B cell (primary cell): ENCODE data around the gene NPR3. TPM values are rescaled to one million over a fixed set of nuclear protein-coding genes. Genes with fewer than 3 reads are reported as not detected.

Experiments used
- ATAC-seq: fragments of 200-7000 bp; cut with Tn5 transposase; one replicate; pipeline ENCODE4 v1.10.0; 2021; ENCODE audit warnings: low read depth, mild to moderate bottlenecking, moderate number of reproducible peaks, moderate library complexity
- CTCF ChIA-PET: fragments of 350-600 bp; sonication (Branson Sonifier 250); formaldehyde crosslinking; loops from one replicate; lab custom pipeline; 2021; ENCODE audit warnings: antibody characterized with exemption, inconsistent platforms; lab: Charles Lee
- POLR2A ChIA-PET: fragments of 350-600 bp; sonication (Branson Sonifier 250); formaldehyde crosslinking; loops from one replicate; lab custom pipeline; 2021; ENCODE audit warnings: antibody characterized with exemption; lab: Charles Lee
- DNase-seq: peaks from one replicate; pipeline ENCODE4 v3.0.0; 2013
- H2AFZ ChIP-seq: 2 replicates; pipeline ENCODE4 v1.6.1; 2012; ENCODE audit warnings: mild to moderate bottlenecking, low read depth, low read length; ENCODE audit not compliant: insufficient read depth, poor library complexity, severe bottlenecking
- H3K27ac ChIP-seq, 2 donors: 1 replicate in 1 of 2; 2 replicates in 1 of 2; pipeline ENCODE4 v1.5.1; 2012 to 2013; ENCODE audit warnings: low read length in 2 of 2, mild to moderate bottlenecking in 2 of 2, moderate library complexity in 1 of 2
- H3K27me3 ChIP-seq, 4 experiments: fragments of 200-600 bp in 1 of 4; sonication (generic) in 1 of 4; replicated peaks in 1 of 4; 1 replicate in 2 of 4; 2 replicates in 2 of 4; pipeline versions ENCODE4 v1.6.1 to v1.7.0; 2013 to 2016; ENCODE audit warnings: low read length in 3 of 4, mild to moderate bottlenecking in 2 of 4, mixed read lengths in 1 of 4, moderate library complexity in 1 of 4; ENCODE audit not compliant: insufficient read depth in 4 of 4, control insufficient read depth in 3 of 4; ENCODE audit errors: control extremely low read depth in 1 of 4
- H3K36me3 ChIP-seq, 2 experiments: replicated peaks in 1 of 2; 1 replicate in 1 of 2; 2 replicates in 1 of 2; pipeline versions ENCODE4 v1.6.1 to v1.7.1; 2013; ENCODE audit warnings: low read length in 1 of 2; ENCODE audit not compliant: insufficient read depth in 2 of 2, control insufficient read depth in 1 of 2; ENCODE audit errors: control extremely low read depth in 1 of 2, extremely low read depth in 1 of 2
- H3K4me1 ChIP-seq, 2 donors: fragments of 200-600 bp in 1 of 2; sonication (generic) in 1 of 2; 1 replicate in 1 of 2; 2 replicates in 1 of 2; pipeline versions ENCODE4 v1.5.1 to v1.6.1; 2013 to 2017; ENCODE audit warnings: low read length in 2 of 2; ENCODE audit not compliant: control insufficient read depth in 2 of 2, insufficient read depth in 2 of 2
- H3K4me2 ChIP-seq: replicated peaks from 2 replicates; pipeline ENCODE3; 2012; ENCODE audit warnings: mild to moderate bottlenecking, low read depth, low read length; ENCODE audit not compliant: poor library complexity, severe bottlenecking
- H3K4me3 ChIP-seq, 5 experiments: fragments of 200-600 bp in 1 of 5; sonication (generic) in 1 of 5; 1 replicate in 3 of 5; 2 replicates in 2 of 5; pipeline versions ENCODE4 v1.5.1 to v1.7.0; 2011 to 2016; ENCODE audit warnings: low read length in 4 of 5, mild to moderate bottlenecking in 4 of 5, low read depth in 2 of 5, control low read depth in 1 of 5, moderate library complexity in 1 of 5; ENCODE audit not compliant: insufficient read depth in 1 of 5; ENCODE audit errors: control extremely low read depth in 1 of 5, extremely low read depth in 1 of 5
- H3K79me2 ChIP-seq: fragments of 200-600 bp; sonication (generic); one replicate; pipeline ENCODE4 v1.6.0; 2016; ENCODE audit warnings: low read length; ENCODE audit not compliant: control insufficient read depth, insufficient read depth
- H3K9ac ChIP-seq: fragments of 200-600 bp; sonication (generic); 2 replicates; pipeline ENCODE4 v1.6.1; 2017; ENCODE audit warnings: mild to moderate bottlenecking, low read length, moderate library complexity
- H3K9me3 ChIP-seq, 3 donors: one replicate each; pipeline versions ENCODE4 v1.6.1 to v1.7.1; 2013; ENCODE audit warnings: low read length in 2 of 3; ENCODE audit not compliant: control insufficient read depth in 2 of 3, insufficient read depth in 1 of 3; ENCODE audit errors: control extremely low read depth in 1 of 3
- H4K20me1 ChIP-seq: 2 replicates; pipeline ENCODE4 v1.6.0; 2012; ENCODE audit warnings: mild to moderate bottlenecking, low read length; ENCODE audit not compliant: insufficient read depth, control insufficient read depth, poor library complexity, severe bottlenecking
- H3K27ac Mint-ChIP-seq: one replicate; pipeline ENCODE4 v1.8.0; 2021; ENCODE audit warnings: mixed read lengths
- H3K27me3 Mint-ChIP-seq: one replicate; pipeline ENCODE4 v1.8.0; 2021; ENCODE audit warnings: mixed read lengths
- H3K4me1 Mint-ChIP-seq: one replicate; pipeline ENCODE4 v1.8.0; 2021; ENCODE audit warnings: mixed read lengths
- H3K4me3 Mint-ChIP-seq: one replicate; pipeline ENCODE4 v1.8.0; 2021; ENCODE audit warnings: mixed read lengths
- H3K9me3 Mint-ChIP-seq: one replicate; pipeline ENCODE4 v1.8.0; 2022; ENCODE audit warnings: mixed read lengths; ENCODE audit not compliant: insufficient read depth
- EZH2 ChIP-seq: IDR thresholded peaks from 2 replicates; pipeline ENCODE4 v1.6.1; 2012; ENCODE audit warnings: borderline replicate concordance, low read depth, mild to moderate bottlenecking, moderate library complexity, low read length; ENCODE audit not compliant: insufficient read depth, poor library complexity, severe bottlenecking
- WGBS: methylation state at CpG from one replicate; pipeline ENCODE4 v1.1.5; 2013; ENCODE audit warnings: missing lambda C conversion rate; ENCODE audit not compliant: insufficient coverage; 5-methylcytosine and 5-hydroxymethylcytosine counted together
- intact Hi-C: fragments of 100-400 bp; cut with micrococcal nuclease; formaldehyde crosslinking; loops from one replicate; pipeline ENCODE4 v1.10.0; 2022
- polyA plus RNA-seq: library from polyadenylated mRNA; depleted of rRNA; stranded (reverse); fragments of >200 nt; gene quantifications from 2 replicates; pipeline ENCODE4 v1.2.3, GENCODE V29; 2012
- total RNA-seq, 2 donors: library from RNA; stranded (reverse); fragments of 120-200 nt in 1 of 2; gene quantifications; 1 replicate in 1 of 2; 2 replicates in 1 of 2; pipeline versions ENCODE4 v1.2.3 to v1.2.4, GENCODE V29; 2013 to 2022
- TF ChIP-seq, protein P1 (sequence below): fragments of 200-600 bp; IDR thresholded peaks from one replicate; pipeline ENCODE4 v1.8.0; 2022; ENCODE audit warnings: antibody characterized with exemption, mild to moderate bottlenecking

The NPR3 gene
- total and polyA plus RNA-seq, 2 donors (not counting 1 experiment from before 2014, with no cell fraction given), result not detected

DNA sequence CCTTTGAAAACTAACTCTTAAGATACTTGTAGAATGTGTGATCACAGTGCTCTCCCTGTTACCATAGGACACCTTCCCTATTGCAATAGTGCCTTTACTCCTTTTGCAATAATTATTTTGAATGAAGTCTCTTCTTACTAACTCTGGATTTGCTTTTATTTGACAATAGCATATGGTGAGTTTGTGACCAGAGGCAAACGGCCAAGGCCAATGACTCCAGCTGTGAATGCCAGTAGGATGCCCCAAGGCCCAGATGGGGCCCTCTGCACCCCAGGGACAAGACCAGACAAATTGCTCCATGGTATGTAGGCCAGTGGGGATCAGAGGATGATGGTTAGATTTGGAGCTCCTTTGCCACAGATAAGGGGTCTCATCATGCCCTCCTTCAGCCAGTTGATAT is 116.9 kb downstream of the NPR3 start:
- 100% methylated on average over 1 of the region's 1 CpG for WGBS
- POLR2A ChIA-PET, result no interaction called here

DNA sequence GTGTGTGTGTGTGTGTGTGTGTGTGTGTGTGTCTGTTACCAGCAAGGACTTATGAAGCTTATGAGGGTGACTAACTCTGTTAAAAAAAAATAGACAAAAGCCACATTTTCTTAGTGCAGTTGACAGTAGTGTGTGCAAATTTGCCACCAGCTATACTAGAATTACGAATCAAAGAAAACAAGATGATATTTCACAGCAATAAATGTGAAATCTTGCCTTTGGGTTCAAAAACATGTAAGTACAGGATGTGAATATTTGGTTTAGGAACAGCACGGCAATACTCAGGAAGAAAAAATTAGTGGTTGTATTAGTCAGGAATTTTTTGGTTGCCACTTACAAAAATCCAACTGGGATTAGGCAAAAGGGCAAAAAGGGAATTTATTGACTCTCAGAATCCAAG is 117.4 kb downstream of the NPR3 start:
- TF ChIP-seq, protein P1, sequence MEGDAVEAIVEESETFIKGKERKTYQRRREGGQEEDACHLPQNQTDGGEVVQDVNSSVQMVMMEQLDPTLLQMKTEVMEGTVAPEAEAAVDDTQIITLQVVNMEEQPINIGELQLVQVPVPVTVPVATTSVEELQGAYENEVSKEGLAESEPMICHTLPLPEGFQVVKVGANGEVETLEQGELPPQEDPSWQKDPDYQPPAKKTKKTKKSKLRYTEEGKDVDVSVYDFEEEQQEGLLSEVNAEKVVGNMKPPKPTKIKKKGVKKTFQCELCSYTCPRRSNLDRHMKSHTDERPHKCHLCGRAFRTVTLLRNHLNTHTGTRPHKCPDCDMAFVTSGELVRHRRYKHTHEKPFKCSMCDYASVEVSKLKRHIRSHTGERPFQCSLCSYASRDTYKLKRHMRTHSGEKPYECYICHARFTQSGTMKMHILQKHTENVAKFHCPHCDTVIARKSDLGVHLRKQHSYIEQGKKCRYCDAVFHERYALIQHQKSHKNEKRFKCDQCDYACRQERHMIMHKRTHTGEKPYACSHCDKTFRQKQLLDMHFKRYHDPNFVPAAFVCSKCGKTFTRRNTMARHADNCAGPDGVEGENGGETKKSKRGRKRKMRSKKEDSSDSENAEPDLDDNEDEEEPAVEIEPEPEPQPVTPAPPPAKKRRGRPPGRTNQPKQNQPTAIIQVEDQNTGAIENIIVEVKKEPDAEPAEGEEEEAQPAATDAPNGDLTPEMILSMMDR, result no peak
- TF ChIP-seq EZH2, result no peak
- H3K79me2 ChIP-seq, result no peaks in the 10 kb centered on the region
- WGBS, result no CpG with 5 or more reads among the region's 2 CpGs
- no peak overlapping the region for H3K9ac ChIP-seq
- POLR2A ChIA-PET, result no interaction called here
- no peaks in the 10 kb centered on the region for H3K4me1 Mint-ChIP-seq
- H3K4me1 ChIP-seq, result no peaks in the 10 kb centered on the region
- no peaks in the 10 kb centered on the region for H3K9me3 Mint-ChIP-seq
- H2AFZ ChIP-seq, result no peak overlapping the region
- no peak overlapping the region for H3K27ac ChIP-seq
- H3K9me3 ChIP-seq, result no peaks in the 10 kb centered on the region
- H3K27me3 ChIP-seq, result no peaks in the 10 kb centered on the region
- intact Hi-C loops, result no loop called here
- no peak overlapping the region for H3K4me3 ChIP-seq
- DNase-seq (no peak), ATAC-seq (no peak)
- no peaks in the 10 kb centered on the region for H4K20me1 ChIP-seq
- no peak overlapping the region for H3K4me2 ChIP-seq
- CTCF ChIA-PET, result no interaction called here
- H3K36me3 ChIP-seq, result no peaks in the 10 kb centered on the region
- no peak overlapping the region for H3K27ac Mint-ChIP-seq
- H3K27me3 Mint-ChIP-seq, result no peaks in the 10 kb centered on the region
- H3K4me3 Mint-ChIP-seq, result no peak overlapping the region

More for the DNA sequence above, 116.9 kb downstream of the NPR3 start:
- no peaks in the 10 kb centered on the region for H3K27me3 Mint-ChIP-seq
- H3K27ac Mint-ChIP-seq, result no peak overlapping the region
- CTCF ChIA-PET, result no interaction called here
- no peaks in the 10 kb centered on the region for H3K4me1 Mint-ChIP-seq
- H3K9me3 Mint-ChIP-seq, result no peaks in the 10 kb centered on the region
- no peak overlapping the region for H3K9ac ChIP-seq
- DNase-seq (no peak), ATAC-seq (no peak)
- H3K4me3 Mint-ChIP-seq, result no peak overlapping the region
- no peaks in the 10 kb centered on the region for H4K20me1 ChIP-seq
- no peak overlapping the region for H3K4me2 ChIP-seq
- H3K79me2 ChIP-seq, result no peaks in the 10 kb centered on the region
- intact Hi-C loops, result no loop called here
- no peaks in the 10 kb centered on the region for H3K27me3 ChIP-seq
- no peaks in the 10 kb centered on the region for H3K9me3 ChIP-seq
- TF ChIP-seq EZH2, result no peak
- TF ChIP-seq, protein P1, result no peak
- H3K27ac ChIP-seq, result no peak overlapping the region
- H3K4me1 ChIP-seq, result no peaks in the 10 kb centered on the region
- no peak overlapping the region for H3K4me3 ChIP-seq
- H2AFZ ChIP-seq, result no peak overlapping the region
- H3K36me3 ChIP-seq, result no peaks in the 10 kb centered on the region
